Panc1 (cell line): ENCODE data around the gene SP4.

ENCODE experiments used
- CTCF ChIP-seq: fragments of 450-650 bp; IDR thresholded peaks from 2 replicates; pipeline ENCODE4 v1.5.1; 2017; ENCODE audit warnings: mild to moderate bottlenecking
- POLR2AphosphoS5 ChIP-seq: IDR thresholded peaks from 2 replicates; pipeline ENCODE4 v1.6.1; 2012; ENCODE audit warnings: mild to moderate bottlenecking, low read depth, low read length, moderate library complexity
- REST ChIP-seq, 2 experiments: IDR thresholded peaks; 2 replicates each; pipeline ENCODE4 v1.6.1; 2011 to 2012; ENCODE audit warnings: low read depth in 2 of 2, control low read depth in 1 of 2, low read length in 1 of 2, mild to moderate bottlenecking in 1 of 2, moderate library complexity in 1 of 2; ENCODE audit not compliant: insufficient read depth in 1 of 2
- SIN3A ChIP-seq: IDR thresholded peaks from 2 replicates; pipeline ENCODE4 v1.6.1; 2012; ENCODE audit warnings: low read depth, mild to moderate bottlenecking, low read length, moderate library complexity, borderline replicate concordance; ENCODE audit not compliant: insufficient read depth
- TCF7L2 ChIP-seq: IDR thresholded peaks from 2 replicates; pipeline ENCODE4 v1.6.1; 2011; ENCODE audit warnings: mild to moderate bottlenecking, low read depth, low read length, inconsistent platforms

GRCh38 chr7:21462081-21462480, 34.2 kb downstream of the SP4 start:
- TF ChIP-seq CTCF (no peak), POLR2AphosphoS5 (no peak), TCF7L2 (no peak), REST (IDR thresholded peaks at IDR 0.05; ENCODE audit: insufficient read depth in 1 of 2, low read depth in 2 of 2, low read length in 1 of 2) (no peak), SIN3A (no peak)
